Dermis blood vessel endothelial cell (primary cell): ENCODE measurements around the gene RGS5. TPM values are rescaled to one million over a fixed set of nuclear protein-coding genes. Genes with fewer than 3 reads are reported as not detected.

Source experiments
- DNase-seq: peaks from one replicate; pipeline ENCODE4 v3.0.0; 2010
- total RNA-seq: library from RNA; depleted of rRNA; stranded (reverse); fragments of >200 nt; gene quantifications from 2 replicates; pipeline ENCODE4 v1.2.3, GENCODE V29; 2014

RGS5 gene
- total RNA-seq, 1 donor from 2014 or later = 5.3 TPM

DNA sequence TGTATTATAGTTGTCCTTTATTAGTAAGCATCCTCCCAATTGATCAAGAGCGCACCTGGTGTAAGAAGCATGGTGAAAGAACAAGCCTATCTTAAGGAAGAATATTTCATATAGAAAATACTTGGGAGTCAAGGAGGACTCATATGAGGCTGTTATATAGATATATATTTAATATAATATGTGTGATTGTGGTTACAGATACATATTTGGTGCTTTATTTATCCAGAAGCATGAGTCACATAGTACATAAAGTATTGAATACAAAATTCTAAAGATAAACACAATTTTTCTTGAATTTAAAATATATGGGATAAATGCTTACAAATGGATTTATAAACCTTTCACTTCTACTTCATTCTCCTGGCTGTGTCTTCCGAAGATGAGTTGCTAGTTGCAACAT, 60.6 kb downstream of the RGS5 start:
- no peak for DNase-seq

GRCh38 chr1:163141556-163141955, 61.2 kb downstream of the RGS5 start:
- DNase-seq = no peak

DNA sequence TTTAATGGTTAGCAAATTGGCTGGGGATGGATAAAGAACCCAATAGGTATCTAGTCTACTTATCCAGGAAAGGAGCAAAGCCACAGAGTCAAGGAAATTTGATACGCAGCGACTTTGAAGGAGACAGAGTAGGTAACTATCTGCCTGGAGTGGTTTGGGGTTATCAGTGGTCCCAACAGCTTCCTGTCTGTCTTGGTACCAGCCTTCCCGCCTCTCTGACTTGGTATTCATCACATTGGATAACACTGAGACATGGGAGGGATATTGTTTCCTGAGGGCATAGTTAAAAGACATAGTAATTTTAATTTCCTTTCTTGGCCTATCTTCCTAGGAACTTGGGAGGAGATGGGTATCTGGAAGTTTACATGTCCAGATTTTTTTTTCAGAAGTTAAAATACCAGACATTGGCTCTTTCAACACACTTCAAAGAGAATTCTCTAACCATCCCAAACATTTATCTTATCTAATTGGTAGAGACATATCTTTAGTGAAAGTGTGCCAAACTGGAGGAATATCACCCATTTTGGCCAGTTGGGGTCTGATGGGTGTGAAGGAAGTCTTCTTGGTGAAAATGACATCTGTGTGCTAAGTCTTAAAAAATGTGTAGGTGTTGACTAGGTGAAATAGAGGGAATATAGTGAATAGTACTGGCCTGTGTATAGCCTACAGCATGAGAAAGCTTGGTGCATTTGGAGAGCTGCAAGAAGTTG, 65.0 kb downstream of the RGS5 start:
- no peak for DNase-seq

DNA sequence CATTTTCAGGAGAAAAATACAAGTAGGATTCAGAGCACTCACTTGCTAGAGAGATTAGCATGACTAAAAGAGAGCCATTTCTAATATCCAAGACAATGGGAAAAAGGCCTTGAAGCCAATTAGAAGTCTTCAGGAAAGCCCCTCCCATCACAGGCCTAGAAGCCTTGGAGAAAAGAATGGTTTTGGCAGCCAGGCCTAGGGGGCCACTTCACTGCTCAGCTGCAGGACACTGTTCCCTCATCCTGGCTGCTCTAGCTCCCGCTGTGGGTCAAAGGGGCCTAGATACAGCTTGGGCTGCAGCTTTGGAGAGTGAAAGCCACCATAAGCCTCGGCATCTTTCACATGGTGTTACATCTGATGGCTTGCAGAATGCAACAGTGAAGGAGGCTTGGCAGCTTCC, 70.7 kb downstream of the RGS5 start:
- no peak for DNase-seq

DNA sequence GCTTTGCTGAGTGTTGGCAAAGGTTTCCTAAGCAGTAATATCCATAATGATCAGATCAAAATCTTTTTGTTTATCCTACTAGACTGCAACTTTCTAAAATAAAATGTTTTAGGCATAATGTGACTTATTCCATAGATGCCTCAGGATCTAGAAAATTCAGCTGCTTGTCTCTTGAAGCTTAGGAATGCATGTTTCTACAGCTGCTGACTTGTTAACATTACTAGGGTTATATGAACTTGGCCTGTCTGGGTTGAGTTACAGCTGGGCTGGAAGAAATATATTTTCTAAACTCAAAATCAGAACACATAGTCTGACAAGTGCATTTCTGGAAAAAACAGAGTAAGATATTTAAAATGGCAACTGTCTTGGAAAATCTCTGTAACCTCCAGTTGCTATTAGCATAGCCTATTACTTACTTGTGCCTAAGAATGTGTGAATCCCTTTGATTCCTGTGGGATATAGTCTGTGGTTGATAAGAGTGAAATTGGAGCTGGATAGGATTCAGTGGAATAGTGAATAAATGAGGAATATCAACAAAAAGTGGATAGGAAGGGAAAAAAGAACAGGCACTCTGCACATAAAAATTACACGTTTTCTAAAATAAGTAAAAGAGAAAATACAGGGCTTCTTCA, 72.4 kb downstream of the RGS5 start:
- no peak for DNase-seq

GRCh38 chr1:163128282-163128681, 74.4 kb downstream of the RGS5 start:
- no peak for DNase-seq

DNA sequence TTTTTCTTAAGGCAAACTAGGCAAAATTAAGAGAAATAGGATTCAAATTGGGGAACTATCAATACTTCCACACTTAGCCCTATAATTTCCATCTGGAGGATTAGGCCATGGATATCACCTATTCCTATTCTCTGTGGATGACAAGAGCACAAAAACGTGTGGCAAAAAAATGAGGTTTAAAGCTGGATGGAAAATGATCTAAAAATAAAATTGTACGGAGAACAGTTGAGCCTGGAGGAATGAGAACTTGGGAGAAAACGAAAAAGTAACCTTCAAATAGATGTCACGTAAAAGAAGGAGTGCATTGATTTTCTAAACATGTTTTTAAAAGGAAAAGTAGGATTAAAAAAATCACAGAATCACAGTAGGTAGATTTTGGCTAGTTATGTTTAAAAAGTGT, 77.9 kb downstream of the RGS5 start:
- no peak for DNase-seq

DNA sequence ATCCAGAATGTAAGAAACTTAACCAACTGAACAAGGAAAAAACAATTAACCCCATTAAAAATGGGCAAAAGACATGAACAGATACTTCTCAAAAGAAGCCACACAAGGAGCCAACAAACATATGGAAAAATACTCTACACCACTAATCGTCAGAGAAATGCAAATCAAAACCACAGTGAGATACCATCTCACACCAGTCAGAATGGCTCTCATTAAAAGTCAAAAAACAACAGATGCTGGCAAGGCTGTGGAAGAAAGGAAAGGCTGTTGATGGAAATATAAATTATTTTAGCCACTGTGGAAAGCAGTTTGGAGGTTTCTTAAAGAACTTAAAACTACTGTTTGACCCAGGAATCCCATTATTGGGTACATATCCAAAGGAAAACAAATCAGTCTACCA, 82.3 kb downstream of the RGS5 start:
- no peak for DNase-seq

- DNase-seq = no peak
Observed at GRCh38 chr1:163119707-163120106, 83.0 kb downstream of the RGS5 start.

DNA sequence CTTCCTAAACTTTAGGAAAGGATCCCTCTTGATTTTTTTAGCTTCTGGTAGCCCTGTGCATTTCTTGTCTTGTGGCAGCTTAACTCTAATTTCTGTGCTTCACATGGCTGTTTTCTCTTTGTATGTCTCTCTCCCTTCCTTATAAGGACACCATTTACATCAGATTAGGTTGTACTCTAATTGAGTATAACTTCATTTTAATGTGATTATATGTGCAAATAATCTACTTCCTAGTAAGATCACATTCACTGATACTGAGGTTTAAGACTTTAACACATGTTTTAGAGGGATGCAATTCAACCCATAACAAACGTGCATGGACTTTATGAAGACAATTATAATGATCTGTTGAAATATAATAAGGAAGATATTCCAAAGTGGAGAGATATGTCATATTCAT, 86.8 kb downstream of the RGS5 start:
- no peak for DNase-seq

GRCh38 chr1:163107655-163108054, 95.1 kb downstream of the RGS5 start:
- DNase-seq = no peak

DNA sequence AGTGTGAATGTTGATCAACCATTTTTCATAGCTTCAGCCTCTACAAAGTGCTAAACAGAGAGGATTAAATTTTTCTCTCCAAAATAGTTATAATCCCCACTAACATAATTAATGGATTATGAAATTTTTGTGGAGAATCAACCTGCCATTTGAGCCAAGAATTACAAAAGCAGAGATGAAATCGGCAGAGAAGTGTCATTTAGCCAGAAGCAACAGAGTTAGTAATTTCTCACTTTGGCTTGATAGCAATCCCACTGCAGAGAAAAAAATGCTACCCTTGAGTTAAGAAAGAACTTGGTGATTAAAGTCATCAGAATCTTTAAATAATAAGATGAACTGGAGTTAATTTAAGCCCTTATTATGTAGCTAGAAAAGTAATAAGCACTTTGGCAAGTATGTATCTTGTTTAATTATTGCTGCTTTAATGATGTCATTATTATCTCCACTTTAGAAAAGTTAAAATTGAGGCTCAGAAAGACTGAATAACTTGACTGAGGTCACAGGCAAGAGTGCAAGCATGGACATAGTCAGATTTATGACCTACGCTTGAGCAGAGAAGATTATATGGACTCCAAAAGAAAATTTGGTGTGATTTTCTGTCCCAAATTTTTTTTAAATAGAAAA, 96.2 kb downstream of the RGS5 start:
- DNase-seq = no peak

- no peak for DNase-seq
Observed at GRCh38 chr1:163104385-163105099, 98.2 kb downstream of the RGS5 start.

DNA sequence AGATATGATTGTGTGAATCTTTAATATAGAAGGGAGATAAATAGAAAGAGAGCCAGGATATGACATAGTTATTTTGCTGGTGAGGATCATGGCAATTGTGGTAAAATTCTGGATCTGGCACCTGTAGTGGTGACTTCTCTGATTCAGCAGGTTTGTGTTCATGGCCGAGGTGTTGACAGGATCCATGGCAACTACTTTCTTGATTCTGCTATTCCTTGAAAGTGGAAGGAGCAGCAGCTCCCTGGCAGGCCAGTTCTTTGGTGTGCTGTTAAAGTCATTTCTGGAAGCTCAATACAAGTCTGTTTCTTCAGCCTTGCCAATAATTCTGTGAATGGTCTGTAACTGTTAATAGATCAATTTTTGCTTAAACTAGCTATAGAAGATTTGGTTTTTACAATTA, 100.1 kb downstream of the RGS5 start:
- no peak for DNase-seq

DNA sequence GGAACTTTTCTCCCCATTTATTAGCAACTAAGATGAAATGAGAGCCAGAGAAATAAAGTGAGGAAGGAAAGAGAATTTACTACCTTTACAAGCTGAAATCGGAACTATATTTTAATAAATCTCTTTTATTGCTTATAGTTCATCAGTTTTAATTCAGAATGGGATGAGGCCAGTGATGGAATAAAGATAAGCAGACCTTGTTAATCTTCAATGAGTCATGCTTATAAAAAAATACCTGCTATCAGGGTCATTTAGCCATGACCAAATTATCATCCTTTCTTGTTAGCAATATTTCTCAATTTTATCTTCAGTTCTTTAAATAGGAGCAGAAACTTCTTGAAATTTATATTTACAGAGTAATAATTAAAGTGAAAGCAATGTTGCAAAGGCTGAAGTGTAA, 107.5 kb downstream of the RGS5 start:
- no peak for DNase-seq

DNA sequence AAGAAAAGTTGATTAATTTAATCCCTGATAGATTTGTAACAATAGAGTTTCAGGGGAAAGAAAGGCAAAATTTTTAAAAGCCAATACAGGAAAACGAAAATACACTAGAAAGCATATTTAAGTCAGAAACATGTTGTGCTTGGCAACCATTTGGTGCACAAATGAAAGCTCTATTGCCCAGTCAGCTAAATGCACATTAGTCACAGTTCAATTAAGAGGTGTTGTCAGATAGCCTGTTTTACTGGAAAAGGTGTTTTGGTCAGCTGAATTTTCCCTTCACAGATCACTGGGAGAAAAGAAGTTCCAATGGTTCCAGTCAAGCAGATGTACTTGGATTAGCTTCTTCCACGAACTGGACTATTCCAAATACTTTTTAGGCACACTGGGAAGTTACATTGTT, 108.1 kb downstream of the RGS5 start:
- peak; percentile 37 for DNase-seq

DNA sequence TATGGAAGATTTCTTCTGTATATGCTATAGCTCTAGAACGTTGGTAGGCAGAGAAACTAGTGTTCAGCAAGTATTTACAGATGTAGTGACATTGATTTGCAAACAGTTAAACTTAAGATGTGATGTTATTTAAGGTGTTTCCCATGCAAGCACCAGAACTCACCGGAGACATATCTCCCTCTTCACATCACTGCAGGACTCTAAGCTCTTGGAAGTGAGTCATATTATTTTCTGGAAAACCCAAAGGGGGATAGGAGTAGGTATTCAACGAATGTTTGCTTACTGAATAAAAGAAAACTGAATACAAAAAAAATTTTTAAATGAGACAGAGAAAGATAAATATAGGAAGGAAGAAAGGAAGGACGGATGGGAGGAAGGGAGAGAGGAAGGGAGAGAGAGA, 108.5 kb downstream of the RGS5 start:
- peak; percentile 8 for DNase-seq

- DNase-seq = no peak
Observed at GRCh38 chr1:163093579-163093978, 109.1 kb downstream of the RGS5 start.

GRCh38 chr1:163093169-163093568, 109.5 kb downstream of the RGS5 start:
- no peak for DNase-seq
